ENCODE results near the gene EHBP1.
"Not testable (repeated sequence)": the region's sequence is repeated elsewhere in the genome, so short reads cannot be mapped to it uniquely, and the experiment has no call there.

Gene EHBP1

DNA sequence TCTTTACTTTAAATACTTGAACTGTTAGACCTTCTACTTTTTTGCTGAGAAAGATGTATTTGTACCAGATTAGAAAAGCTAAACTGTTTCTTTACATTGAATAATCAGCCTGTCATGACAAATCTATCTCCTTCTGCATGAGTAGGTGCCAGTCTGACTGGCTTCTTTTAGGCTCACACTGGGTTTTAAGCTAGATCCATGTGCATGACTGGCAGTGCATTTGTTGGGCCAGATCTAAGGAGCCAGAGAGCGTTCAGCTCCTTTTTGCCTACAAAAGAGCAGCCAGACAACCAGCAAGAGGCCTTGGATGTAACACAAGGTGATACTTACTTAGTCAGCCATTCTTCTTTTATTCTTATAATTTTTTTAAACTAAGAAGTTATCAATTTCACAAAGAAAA, 263.2 kb downstream of the EHBP1 start:
- DNase-seq, result no peak

DNA sequence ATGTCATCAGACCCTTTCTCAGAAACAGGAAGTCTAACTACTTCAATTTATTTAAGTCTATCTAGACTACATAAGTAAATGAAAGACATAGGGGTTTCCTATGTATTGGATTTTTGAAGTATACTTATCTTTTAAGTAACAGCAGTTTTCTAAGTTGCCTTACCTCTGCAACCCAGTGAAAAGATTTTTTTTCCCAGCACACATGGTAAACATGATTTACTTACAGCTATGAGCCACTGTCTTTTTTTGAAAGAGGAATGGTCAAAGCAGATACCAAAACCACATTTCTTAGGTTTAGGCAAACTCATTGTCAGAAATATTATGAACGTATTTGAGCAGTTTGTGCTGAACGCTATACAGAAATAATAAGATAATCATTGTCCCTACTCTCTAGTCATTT, 266.4 kb downstream of the EHBP1 start:
- DNase-seq, result no peak

DNA sequence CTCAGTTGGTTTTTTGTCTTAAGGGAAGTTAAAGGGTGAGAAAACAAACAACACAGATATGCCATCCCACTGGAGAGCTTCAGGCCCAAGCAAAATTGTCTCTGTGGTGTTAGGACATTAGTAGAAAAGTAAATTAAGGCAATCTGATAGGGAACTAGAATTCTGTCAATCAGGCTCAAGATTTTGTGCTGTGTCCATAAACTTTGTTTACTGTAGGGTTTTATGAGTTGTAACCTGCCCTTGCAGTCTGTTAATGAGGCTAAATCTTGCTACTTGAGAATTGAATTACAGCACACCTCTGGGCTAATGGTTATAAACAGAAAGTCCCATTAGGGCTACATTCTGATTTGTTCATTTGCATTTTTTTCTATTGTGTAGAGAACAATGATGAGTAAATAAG, 267.1 kb downstream of the EHBP1 start:
- peak; percentile 7 for DNase-seq

DNA sequence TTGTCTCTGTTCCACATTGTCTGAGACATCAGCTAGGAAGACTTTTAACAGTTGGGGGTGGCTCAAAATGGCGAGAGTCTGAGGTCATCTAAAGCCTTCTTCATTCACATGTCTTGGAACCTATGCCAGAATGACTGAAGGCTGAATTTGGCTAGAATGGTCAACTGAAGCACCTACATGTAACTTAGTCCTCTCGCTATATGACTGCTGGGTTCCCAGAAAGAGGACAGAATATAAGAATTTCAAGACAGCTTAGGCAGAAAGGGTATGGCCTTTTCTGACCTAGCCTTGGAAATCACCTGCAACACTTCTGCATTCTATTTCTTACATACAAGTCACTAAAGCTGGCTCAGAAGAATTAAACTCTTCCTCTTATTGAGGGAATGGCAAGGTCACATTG, 269.5 kb downstream of the EHBP1 start:
- no peak for DNase-seq

DNA sequence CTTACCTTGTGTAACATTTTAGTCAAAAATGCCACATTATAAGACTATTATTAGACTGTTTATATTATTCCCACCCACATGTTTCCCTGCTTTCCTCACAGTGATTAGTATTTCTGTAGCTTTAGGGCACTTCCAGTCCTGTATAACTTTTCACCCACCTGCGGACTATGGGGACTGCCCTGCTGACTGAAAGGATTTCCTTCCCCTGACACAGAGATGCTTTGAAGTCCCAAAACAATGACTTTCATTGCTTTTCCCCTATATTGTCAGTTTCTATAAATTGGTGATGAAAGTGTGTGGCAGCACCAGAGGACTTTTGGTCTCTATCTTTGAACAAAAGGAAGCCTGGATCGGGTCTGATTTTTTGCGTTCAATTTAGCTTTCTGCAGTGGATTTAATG, 286.1 kb downstream of the EHBP1 start:
- no peak for DNase-seq

DNA sequence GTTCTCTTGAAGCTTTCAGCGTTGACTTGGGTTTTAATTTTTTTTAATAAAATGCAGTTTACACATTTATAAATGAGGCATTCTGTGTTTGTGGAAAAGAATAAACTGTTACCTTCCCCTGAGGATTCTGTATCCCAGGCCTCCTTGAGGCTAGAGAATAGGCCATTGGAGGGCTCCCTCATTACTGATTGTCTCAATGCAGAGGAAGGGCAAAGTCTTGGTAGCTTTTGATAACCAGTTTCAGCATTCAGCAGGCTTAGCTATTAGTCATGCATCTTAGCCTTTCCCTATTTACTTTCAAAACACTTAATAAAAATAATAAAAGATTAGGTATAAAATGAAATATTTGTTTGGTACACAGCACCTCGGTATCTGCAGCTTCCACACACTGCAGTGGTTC, 287.0 kb downstream of the EHBP1 start:
- DNase-seq, result no peak

DNA sequence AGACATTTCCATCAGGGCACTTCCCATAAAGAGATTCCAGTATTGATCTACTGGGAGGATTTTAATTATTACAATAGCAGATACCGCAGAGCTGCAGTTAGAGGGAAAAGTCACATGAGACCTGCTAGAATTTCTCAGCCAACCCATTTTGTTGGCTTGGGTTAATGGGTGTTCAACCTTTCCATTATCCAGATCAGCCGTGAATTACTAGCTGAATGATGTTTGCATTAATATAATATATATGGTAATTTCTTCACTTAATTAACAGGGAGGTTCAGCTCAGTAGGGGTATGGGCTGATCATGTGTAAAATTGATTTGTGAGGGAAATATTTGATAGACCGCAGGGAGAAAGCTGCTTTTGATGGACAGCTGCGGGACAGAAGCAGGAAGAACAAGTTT, 288.7 kb downstream of the EHBP1 start:
- no peak for DNase-seq

DNA sequence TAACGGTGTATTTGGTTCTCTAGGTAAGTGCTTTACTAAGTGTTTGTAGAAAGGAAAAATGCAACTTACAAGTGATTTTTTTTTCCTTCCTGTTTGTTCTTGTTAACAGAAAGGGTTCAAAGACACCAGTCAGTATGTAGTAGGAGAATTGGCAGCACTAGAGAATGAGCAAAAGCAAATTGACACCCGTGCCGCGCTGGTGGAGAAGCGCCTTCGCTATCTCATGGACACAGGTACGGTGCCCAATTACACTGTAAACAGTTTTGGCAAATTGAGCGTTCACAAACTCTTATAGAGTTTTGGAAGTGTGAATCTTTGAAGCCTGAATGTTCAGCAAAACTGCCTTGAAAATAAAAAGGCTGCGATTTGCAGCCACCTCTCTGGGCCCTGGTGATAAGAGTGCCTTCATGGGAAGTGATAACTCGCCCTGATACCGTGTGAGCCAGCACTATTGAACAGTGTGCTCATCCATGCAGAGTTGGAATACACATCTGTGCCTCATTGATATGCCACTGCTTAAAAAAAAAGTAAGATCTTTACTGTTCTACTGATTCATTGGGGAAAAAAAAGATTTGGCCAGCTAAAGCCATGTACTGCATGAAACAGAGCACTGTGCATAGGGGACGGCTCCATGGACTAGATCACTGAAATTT, 291.1 kb downstream of the EHBP1 start:
- DNase-seq, result no peak

DNA sequence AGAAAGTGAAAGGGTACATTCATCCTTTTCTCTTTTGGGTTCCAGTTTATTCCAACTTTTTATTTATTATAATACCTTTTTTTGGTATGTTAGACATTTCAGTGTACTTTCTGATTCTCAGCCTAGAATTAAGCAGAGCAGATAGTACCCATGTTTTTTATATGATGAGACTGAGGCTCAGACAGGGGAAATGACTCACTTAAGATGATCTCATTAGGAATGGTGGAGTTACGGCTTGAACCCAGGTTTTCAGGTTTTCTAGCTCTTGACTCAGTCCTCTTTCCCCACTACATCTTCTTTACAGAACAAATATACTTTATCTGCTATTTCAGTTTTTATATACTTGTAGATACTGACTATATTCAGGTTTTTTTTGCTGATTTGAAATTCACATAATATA, 293.4 kb downstream of the EHBP1 start:
- DNase-seq, result no peak

DNA sequence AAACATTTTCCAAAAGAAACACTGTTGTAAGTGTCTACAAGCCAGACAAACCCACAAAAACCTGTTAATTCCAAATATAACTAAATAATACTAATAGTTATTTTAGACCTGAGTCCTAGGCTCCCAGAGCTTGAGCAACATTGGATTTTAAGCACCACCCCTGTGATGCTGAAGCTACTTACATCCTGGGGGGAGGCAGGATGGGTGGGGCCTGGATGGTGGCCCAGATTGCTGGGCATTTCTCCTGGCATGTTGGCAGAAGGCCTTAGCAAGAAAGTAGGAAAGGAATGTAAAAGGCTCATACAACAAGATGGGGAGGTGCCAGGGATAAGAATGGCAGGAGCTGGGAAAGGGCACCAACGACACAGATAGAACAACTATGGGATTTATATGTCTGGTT, 294.4 kb downstream of the EHBP1 start:
- no peak for DNase-seq

DNA sequence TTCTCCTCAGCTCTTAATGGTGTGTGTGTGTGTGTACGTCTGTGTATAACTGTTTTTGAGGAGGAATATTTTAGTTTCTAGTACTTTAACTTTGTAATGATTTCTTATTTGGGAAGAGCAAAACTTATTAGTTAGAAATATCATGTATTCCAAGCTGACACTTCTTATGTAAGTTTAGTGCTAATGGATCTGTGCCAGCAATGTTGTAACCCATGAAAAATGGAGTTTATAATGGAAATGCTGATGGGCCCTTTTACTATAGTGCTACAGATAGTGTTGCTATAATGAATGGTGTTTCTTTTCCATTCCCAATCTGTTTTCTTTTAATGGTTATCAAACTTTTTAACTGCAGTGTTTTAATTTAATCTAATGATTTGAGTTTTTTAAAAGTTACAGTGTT, 295.3 kb downstream of the EHBP1 start:
- no peak for DNase-seq

DNA sequence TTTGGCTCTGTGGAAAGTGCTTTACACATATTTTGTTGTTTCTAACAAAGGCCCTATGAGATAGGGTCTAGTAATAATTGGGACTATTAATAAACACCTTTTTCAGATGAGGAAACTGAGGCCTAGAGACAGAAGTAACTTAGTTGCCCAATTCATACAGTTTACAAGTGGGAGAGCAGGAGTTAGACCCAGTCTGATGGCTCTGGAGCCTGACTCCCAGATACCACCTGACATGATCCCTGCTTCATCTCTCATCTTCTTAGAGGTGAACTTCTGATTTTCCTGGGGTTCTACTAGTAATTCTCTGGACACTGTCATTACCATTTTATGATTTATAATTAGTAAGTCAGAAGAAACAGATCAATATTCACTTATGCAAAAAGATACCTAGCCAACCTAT, 296.1 kb downstream of the EHBP1 start:
- no peak for DNase-seq

DNA sequence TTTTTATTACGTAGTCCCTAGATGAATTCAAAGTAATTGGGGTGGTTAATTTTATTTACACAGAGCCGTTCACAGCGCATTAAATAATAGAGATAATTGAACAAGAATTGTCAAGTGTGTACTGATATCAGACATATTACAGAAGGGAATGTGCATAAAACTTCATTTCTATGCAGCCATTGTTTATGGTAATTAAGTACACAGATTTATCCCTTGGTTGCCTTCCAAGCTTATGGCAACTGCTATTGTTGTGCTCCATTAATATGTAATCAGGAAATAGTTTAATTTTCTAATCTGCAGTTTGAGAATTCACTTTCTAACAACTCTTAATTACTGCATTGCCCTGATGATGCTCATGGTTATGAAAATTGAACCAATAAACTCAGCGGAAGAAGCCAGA, 297.8 kb downstream of the EHBP1 start:
- no peak for DNase-seq

DNA sequence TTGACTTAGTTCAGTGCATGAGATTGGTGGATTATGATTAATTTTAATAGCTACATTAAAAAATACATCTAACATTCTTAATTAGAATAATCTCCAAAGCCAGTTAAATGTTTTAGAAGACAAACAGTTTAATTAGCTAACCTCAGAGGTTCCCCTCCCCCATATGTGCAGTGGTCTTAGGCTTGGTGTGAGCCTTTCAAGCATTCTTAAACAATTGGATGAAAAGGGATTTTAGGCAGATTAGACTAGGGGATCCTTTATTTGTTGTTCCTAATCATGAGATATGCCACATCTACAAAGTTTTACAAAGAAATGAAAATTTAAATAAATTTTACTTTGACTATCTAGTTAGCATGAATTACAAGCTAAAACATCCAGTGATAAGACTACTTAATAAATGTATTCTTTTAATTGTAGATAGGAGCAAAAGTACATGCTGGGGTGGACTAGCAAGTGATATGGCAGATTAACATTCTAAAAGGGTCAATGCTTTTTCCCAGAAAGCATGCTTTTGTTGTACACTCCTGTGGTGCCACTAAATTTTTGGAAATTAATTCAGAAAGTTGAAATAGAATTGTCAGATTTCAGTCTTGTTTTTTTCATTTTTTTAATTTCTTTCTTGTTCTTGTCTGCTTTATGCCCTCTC, 302.4 kb downstream of the EHBP1 start:
- DNase-seq, result no peak

DNA sequence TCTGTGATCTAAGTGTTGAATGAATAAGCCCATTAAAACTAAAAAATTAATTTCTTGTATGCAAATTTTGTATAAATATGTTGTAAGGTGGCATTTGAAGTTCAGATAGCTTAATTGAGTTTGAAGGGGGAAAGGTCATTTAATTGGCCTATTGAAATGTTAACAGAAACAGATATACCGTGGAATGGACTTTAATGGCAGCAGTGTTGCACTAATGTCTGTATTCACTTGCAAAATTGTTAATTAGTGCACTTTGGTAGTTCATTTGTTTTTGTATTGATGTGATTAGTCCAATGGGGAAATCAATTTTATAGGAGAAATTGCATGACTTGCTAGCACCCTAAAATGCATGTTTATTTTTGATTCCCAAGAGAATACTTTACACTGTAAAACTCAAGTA, 303.3 kb downstream of the EHBP1 start:
- DNase-seq, result no peak

DNA sequence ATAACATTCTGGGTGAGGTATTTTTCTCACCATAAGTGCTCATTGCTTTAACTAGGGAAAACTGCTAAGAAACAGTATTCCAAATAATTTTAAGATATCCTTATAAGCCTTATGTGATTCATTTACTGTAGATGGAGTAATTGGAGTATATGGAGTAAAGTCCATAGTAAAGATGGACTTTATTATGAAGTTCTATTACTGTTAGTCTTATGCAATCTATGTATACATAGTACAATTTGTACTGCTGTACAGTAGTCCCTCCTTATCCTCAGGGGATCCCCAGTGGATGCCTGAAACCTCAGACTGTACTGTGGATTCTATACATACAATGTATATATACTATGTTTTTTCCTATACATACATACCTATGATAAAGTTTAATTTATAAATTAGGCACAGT, 304.0 kb downstream of the EHBP1 start:
- DNase-seq, result no peak

DNA sequence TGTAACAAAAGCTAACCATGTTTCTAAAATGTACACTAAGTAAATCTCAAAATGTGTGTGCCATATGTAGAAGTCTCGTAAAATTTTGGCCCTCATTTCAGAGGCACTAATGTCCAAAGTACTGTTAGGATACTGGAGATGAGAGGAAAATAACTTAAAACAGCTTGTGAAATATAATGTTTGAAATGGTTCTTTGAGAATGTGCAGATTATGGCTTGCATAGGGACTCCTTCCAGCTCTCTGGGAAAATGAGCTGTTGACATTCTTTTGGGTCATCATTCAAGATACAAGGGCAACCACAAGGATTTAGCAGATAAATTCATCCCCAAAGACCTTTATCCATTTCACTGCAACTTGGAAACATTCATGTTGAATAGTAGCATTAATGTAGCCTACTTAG, 307.0 kb downstream of the EHBP1 start:
- DNase-seq, result no peak

DNA sequence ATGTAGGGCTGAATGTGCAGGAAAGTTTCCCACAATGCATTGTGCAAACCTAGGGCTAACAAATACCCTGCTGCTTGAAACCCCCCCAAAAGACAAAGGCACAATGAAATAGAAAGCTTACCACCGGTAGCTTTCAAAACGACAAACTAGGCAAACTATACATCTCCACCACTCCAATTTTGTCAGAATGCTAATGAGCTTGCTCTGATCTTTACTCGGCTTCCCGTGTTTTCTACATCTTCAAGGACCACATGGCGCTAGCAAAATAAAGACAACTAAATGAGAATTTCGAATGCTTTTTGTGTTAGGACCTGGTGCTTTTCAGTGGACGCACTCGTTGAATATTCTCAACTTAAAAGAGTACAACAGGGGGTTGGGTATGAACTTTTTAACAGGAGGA, 307.9 kb downstream of the EHBP1 start:
- DNase-seq, result no peak

DNA sequence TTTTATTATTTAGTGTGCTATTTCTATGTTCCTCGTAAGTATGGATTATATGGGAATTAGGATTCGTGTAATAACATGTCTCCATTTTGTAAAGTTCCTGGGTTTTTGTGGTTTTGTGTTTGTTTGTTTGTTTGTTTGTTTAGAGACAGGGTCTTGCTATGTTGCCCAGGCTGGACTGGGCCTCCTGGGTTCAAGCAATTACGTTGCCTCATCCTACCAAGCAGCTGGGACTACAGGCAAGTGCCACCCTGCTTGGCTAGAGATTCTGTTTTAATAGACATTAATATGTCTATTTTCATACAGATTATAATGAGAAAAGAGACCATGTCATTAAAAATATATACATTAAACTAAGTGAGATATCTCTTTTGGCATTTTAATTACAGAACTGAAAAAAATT, 309.9 kb downstream of the EHBP1 start:
- no peak for DNase-seq

DNA sequence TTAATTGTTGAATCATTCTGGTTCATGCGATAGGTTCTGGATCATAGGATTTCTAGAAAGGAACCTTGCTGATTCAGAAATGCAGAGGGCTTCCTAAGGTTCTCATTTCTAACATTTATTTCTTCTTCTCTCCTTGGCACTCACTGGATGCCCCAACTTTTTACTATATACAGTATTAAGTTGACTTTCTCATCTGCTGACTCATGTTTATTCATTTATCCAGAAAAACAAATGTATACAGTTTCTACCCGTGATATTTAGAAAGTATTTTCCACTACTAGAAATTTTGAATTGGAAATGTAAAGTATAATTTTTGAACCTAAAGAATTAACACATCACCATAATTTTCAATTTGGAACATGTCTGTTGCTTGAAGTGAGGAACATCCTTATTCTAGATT, 312.9 kb downstream of the EHBP1 start:
- DNase-seq, result no peak

DNA sequence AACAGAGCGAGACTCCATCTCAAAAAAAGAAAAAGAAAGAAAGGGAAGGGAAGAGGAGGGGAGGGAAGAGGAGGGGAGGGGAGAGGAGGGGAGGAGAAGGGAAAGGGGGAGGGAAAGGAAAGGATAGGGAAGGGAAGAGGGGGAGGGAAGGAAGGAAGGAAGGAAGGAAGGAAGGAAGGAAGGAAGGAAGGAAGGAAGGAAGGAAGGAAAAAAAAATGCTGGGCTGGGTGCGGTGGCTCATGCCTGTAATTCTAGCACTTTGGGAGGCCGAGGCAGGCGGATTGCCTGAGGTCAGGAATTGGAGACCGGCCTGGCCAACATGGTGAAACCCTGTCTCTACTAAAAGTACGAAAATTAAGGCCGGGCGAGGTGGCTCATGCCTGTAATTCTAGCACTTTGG, 314.2 kb downstream of the EHBP1 start:
- not testable (repeated sequence) for DNase-seq

DNA sequence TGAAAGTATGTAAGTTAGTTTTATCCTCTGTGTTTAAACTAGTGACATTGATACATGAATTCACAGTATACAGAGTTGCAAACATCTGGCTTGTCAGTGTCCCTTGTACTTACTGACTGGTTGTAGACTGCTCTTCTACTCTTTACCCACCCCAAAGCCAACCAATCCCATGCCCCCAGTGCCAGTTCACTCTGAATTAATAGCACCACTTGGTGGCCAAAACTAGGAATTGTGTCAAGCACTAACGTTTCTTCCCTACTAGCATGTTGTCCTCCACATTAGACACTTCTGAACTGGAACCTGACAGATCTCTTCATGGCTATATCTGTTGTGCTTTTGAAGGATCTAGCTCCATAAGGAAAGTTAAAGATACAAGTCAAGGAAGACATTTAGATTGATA, 317.9 kb downstream of the EHBP1 start:
- DNase-seq, result peak; percentile 6

DNA sequence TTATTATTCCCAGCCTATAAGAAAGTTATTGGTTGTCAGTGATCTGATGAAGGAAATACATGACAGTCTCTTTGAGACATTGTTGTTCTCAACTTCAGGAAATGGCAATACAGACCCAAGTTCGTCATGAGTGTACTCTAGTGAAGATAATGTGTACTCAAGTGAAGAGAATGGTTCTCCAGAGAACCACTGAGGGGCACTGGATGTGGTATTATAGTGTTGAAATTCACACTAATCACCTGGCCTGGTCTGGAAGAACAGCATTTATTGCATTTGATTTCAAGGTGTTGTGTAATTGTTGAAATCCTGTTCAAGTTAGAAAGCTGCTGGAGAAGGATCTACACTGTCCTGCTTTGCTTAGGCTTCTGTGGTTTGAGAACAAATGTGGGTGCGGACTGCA, 321.7 kb downstream of the EHBP1 start:
- no peak for DNase-seq

DNA sequence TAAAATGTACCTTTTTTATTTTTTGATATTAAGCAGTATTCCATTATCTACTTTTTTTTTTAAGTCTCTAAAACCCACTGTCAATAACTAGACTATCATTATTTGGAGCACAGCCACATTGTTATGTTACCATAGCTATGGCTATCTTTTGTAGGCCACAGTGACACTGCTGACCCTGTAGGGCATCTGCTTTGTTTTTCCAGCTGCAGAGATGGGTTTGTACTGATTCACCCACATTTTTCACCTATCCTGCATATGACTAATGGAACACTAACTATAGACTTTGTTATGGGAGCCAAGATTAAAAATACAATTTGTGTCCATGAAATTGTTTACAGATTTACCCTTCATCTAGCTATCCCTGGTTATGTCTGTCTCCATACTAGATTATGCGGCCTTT, 323.5 kb downstream of the EHBP1 start:
- DNase-seq, result no peak

DNA sequence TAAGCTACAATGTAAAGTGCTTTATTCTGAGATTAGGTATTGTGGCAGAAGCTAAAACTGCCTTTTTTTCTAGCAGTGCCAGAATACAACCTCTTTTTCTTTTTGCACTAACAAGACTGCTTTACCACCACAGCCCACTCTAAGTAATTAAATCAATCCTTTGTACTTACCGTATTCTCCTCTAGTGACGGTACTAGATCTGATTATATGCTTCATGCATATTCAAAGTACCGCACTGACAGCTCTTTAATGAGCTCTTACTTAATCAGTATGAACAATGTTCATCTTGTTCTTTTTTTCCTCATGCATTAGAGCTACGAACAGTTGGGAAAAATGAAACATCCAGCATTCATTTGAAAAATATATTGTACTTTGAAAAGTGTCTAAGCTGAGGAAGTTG, 329.0 kb downstream of the EHBP1 start:
- DNase-seq, result no peak
